ENCODE data around the gene FBXW8.
A peak's percentile ranks its signal among the peaks of the same experiment; 100 is the strongest.

Gene FBXW8

GRCh38 chr12:117026921-117027250 lies 116.1 kb downstream of the FBXW8 start:
- CTCF ChIA-PET = interaction anchor here (0.6 to 8.8 kb wide), 14 partner anchors 9 to 323 kb away, joined by 3 to 103 read pairs (median 4); no protein-coding TSS in a partner anchor
- DNase-seq = no peak
- Mint-ChIP-seq H3K36me3 (peaks cover 23% of the 10 kb centered on the region), H3K9me3 (no peaks in the 10 kb centered on the region), H3K4me1 (peaks cover 2% of the 10 kb centered on the region), H3K4me3 (no peak overlapping the region), H3K27ac (peak overlapping the region; percentile 37), H3K27me3 (peaks cover under 1% of the 10 kb centered on the region)

- DNase-seq = peak; percentile 17
- H3K27ac Mint-ChIP-seq = no peak overlapping the region
- peaks cover 2% of the 10 kb centered on the region for H3K4me1 Mint-ChIP-seq
- H3K4me3 Mint-ChIP-seq = no peak overlapping the region
- H3K27me3 Mint-ChIP-seq = peaks cover 6% of the 10 kb centered on the region
- CTCF ChIA-PET = interaction anchor here (0.9 to 8.8 kb wide), 9 partner anchors 8 to 147 kb away, joined by 3 to 103 read pairs (median 3); no protein-coding TSS in a partner anchor
- no peaks in the 10 kb centered on the region for H3K9me3 Mint-ChIP-seq
- peaks cover 23% of the 10 kb centered on the region for H3K36me3 Mint-ChIP-seq
These were observed 116.7 kb downstream of the FBXW8 start for GRCh38 chr12:117027251-117028086.

- peaks cover 18% of the 10 kb centered on the region for H3K36me3 Mint-ChIP-seq
- DNase-seq = peak; percentile 11
- no peak overlapping the region for H3K27ac Mint-ChIP-seq
- peaks cover 2% of the 10 kb centered on the region for H3K4me1 Mint-ChIP-seq
- CTCF ChIA-PET = interaction anchor here (1.0 to 8.8 kb wide), 4 partner anchors 19 to 91 kb away, joined by 3 to 103 read pairs (median 6); no protein-coding TSS in a partner anchor
- no peaks in the 10 kb centered on the region for H3K9me3 Mint-ChIP-seq
- peaks cover 14% of the 10 kb centered on the region for H3K27me3 Mint-ChIP-seq
- H3K4me3 Mint-ChIP-seq = no peak overlapping the region
These were observed 117.5 kb downstream of the FBXW8 start for GRCh38 chr12:117028254-117028653.

- no peak for DNase-seq
- peaks cover 18% of the 10 kb centered on the region for H3K36me3 Mint-ChIP-seq
- H3K4me1 Mint-ChIP-seq = peaks cover 2% of the 10 kb centered on the region
- H3K9me3 Mint-ChIP-seq = no peaks in the 10 kb centered on the region
- no peak overlapping the region for H3K27ac Mint-ChIP-seq
- peaks cover 29% of the 10 kb centered on the region for H3K27me3 Mint-ChIP-seq
- no peak overlapping the region for H3K4me3 Mint-ChIP-seq
- CTCF ChIA-PET = interaction anchor here (1.2 kb wide), 1 partner anchor 89 kb away, joined by 4 read pairs; no protein-coding TSS in a partner anchor
These were observed 119.6 kb downstream of the FBXW8 start for GRCh38 chr12:117030187-117030900.

GRCh38 chr12:117031843-117032592 lies 121.3 kb downstream of the FBXW8 start:
- DNase-seq = peak; percentile 9
- H3K36me3 Mint-ChIP-seq = peaks cover 12% of the 10 kb centered on the region
- no peaks in the 10 kb centered on the region for H3K4me1 Mint-ChIP-seq
- CTCF ChIA-PET = interaction anchor here (0.8 kb wide), 1 partner anchor 20 kb away, joined by 3 read pairs; no protein-coding TSS in a partner anchor
- H3K27ac Mint-ChIP-seq = peak overlapping the region; percentile 75
- peaks cover 29% of the 10 kb centered on the region for H3K27me3 Mint-ChIP-seq
- no peak overlapping the region for H3K4me3 Mint-ChIP-seq
- H3K9me3 Mint-ChIP-seq = no peaks in the 10 kb centered on the region

- Mint-ChIP-seq H3K27ac (no peak overlapping the region), H3K9me3 (no peaks in the 10 kb centered on the region), H3K4me3 (no peak overlapping the region), H3K36me3 (peaks cover 10% of the 10 kb centered on the region), H3K4me1 (no peaks in the 10 kb centered on the region), H3K27me3 (peaks cover 29% of the 10 kb centered on the region)
- CTCF ChIA-PET = interaction anchor here (1.0 kb wide), 1 partner anchor 86 kb away, joined by 6 read pairs; no protein-coding TSS in a partner anchor
- DNase-seq = no peak
These were observed 122.0 kb downstream of the FBXW8 start for GRCh38 chr12:117032593-117033381.

GRCh38 chr12:117033382-117034221 lies 122.9 kb downstream of the FBXW8 start:
- Mint-ChIP-seq H3K4me1 (no peaks in the 10 kb centered on the region), H3K36me3 (peaks cover 7% of the 10 kb centered on the region), H3K9me3 (no peaks in the 10 kb centered on the region), H3K27ac (no peak overlapping the region), H3K4me3 (no peak overlapping the region), H3K27me3 (peaks cover 29% of the 10 kb centered on the region)
- CTCF ChIA-PET = interaction anchor here (0.5 to 1.0 kb wide), 2 partner anchors 76 to 86 kb away, joined by 3 to 6 read pairs; no protein-coding TSS in a partner anchor
- no peak for DNase-seq

- no peak overlapping the region for H3K4me3 Mint-ChIP-seq
- no peaks in the 10 kb centered on the region for H3K4me1 Mint-ChIP-seq
- CTCF ChIA-PET = interaction anchor here (0.5 kb wide), 1 partner anchor 75 kb away, joined by 3 read pairs; no protein-coding TSS in a partner anchor
- H3K27me3 Mint-ChIP-seq = peaks cover 29% of the 10 kb centered on the region
- no peak for DNase-seq
- no peak overlapping the region for H3K27ac Mint-ChIP-seq
- H3K9me3 Mint-ChIP-seq = no peaks in the 10 kb centered on the region
- H3K36me3 Mint-ChIP-seq = peaks cover 4% of the 10 kb centered on the region
These were observed 123.5 kb downstream of the FBXW8 start for GRCh38 chr12:117034249-117034648.

GRCh38 chr12:117034701-117035151 lies 124.0 kb downstream of the FBXW8 start:
- Mint-ChIP-seq H3K4me1 (no peaks in the 10 kb centered on the region), H3K4me3 (no peak overlapping the region), H3K9me3 (no peaks in the 10 kb centered on the region), H3K27me3 (peaks cover 29% of the 10 kb centered on the region), H3K27ac (no peak overlapping the region), H3K36me3 (peaks cover 4% of the 10 kb centered on the region)
- CTCF ChIA-PET = interaction anchor here (0.9 kb wide), 1 partner anchor 9 kb away, joined by 3 read pairs; no protein-coding TSS in a partner anchor
- DNase-seq = no peak

- Mint-ChIP-seq H3K27ac (no peak overlapping the region), H3K36me3 (peaks cover 4% of the 10 kb centered on the region), H3K9me3 (no peaks in the 10 kb centered on the region), H3K4me3 (no peak overlapping the region), H3K27me3 (peaks cover 29% of the 10 kb centered on the region), H3K4me1 (no peaks in the 10 kb centered on the region)
- CTCF ChIA-PET = interaction anchor here (0.9 to 1.2 kb wide), 2 partner anchors 8 to 9 kb away, joined by 3 read pairs; no protein-coding TSS in a partner anchor
- DNase-seq = no peak
These were observed 124.5 kb downstream of the FBXW8 start for GRCh38 chr12:117035287-117035686.

- no peak overlapping the region for H3K4me3 Mint-ChIP-seq
- no peak for DNase-seq
- CTCF ChIA-PET = interaction anchor here (1.2 kb wide), 1 partner anchor 9 kb away, joined by 3 read pairs; no protein-coding TSS in a partner anchor
- H3K36me3 Mint-ChIP-seq = peaks cover under 1% of the 10 kb centered on the region
- no peaks in the 10 kb centered on the region for H3K4me1 Mint-ChIP-seq
- no peak overlapping the region for H3K27ac Mint-ChIP-seq
- H3K27me3 Mint-ChIP-seq = peaks cover 29% of the 10 kb centered on the region
- no peaks in the 10 kb centered on the region for H3K9me3 Mint-ChIP-seq
These were observed 125.3 kb downstream of the FBXW8 start for GRCh38 chr12:117036046-117036445.

GRCh38 chr12:117036547-117036946 lies 125.8 kb downstream of the FBXW8 start:
- no peak overlapping the region for H3K27ac Mint-ChIP-seq
- no peaks in the 10 kb centered on the region for H3K4me1 Mint-ChIP-seq
- H3K4me3 Mint-ChIP-seq = no peak overlapping the region
- CTCF ChIA-PET = interaction anchor here (1.2 kb wide), 1 partner anchor 10 kb away, joined by 3 read pairs; no protein-coding TSS in a partner anchor
- DNase-seq = no peak
- no peaks in the 10 kb centered on the region for H3K9me3 Mint-ChIP-seq
- peaks cover 29% of the 10 kb centered on the region for H3K27me3 Mint-ChIP-seq
- no peaks in the 10 kb centered on the region for H3K36me3 Mint-ChIP-seq

All from activated naive CD4-positive, alpha-beta T cell treated with anti-CD3 and anti-CD28 coated beads, Interleukin-2, amount 10 ng/mL, durations not matched to agents 7 days and 5 days (primary cell).